IMR-90 (cell line): Measurements from ENCODE around the gene CANX.

Experiments
- BHLHE40 ChIP-seq: fragments of 150-350 bp; IDR thresholded peaks from 2 replicates; pipeline ENCODE4 v1.6.1; 2016; ENCODE audit warnings: mild to moderate bottlenecking, low read depth, low read length
- CEBPB ChIP-seq: IDR thresholded peaks from 2 replicates; pipeline ENCODE4 v1.6.1; 2012; ENCODE audit warnings: low read depth, low read length, improper control_type of control experiment
- FOS ChIP-seq: fragments of 150-350 bp; IDR thresholded peaks from 2 replicates; pipeline ENCODE4 v1.6.1; 2016; ENCODE audit warnings: low read depth, low read length
- MAFK ChIP-seq: IDR thresholded peaks from 2 replicates; pipeline ENCODE4 v1.6.1; 2012; ENCODE audit warnings: low read depth, low read length, improper control_type of control experiment
- MAZ ChIP-seq: IDR thresholded peaks from 2 replicates; pipeline ENCODE4 v1.6.1; 2012; ENCODE audit warnings: low read depth, mild to moderate bottlenecking, low read length, improper control_type of control experiment, moderate library complexity, borderline replicate concordance
- MXI1 ChIP-seq: IDR thresholded peaks from 2 replicates; pipeline ENCODE4 v1.6.1; 2012; ENCODE audit warnings: low read depth, mild to moderate bottlenecking, low read length, moderate library complexity, borderline replicate concordance
- POLR2A ChIP-seq: IDR thresholded peaks from 2 replicates; pipeline ENCODE4 v1.6.1; 2012; ENCODE audit warnings: mild to moderate bottlenecking, low read depth, low read length
- SMC3 ChIP-seq: fragments of 150-350 bp; IDR thresholded peaks from 2 replicates; pipeline ENCODE4 v1.6.1; 2016; ENCODE audit warnings: low read depth, mild to moderate bottlenecking, antibody characterized with exemption, low read length, moderate library complexity
- TF ChIP-seq, protein P1 (sequence below): conservative IDR thresholded peaks from 2 replicates; pipeline ENCODE4 v1.5.1; 2012; ENCODE audit warnings: mild to moderate bottlenecking, low read depth, low read length, improper control_type of control experiment
- TF ChIP-seq, protein P2 (sequence below): fragments of 150-350 bp; IDR thresholded peaks from 2 replicates; pipeline ENCODE4 v1.6.1; 2017; ENCODE audit warnings: mild to moderate bottlenecking, antibody characterized with exemption, low read length, low read depth
- TF ChIP-seq, protein P3 (sequence below): fragments of 150-350 bp; IDR thresholded peaks from 2 replicates; pipeline ENCODE4 v1.6.1; 2016; ENCODE audit warnings: low read depth, mild to moderate bottlenecking, low read length, moderate library complexity, borderline replicate concordance

DNA sequence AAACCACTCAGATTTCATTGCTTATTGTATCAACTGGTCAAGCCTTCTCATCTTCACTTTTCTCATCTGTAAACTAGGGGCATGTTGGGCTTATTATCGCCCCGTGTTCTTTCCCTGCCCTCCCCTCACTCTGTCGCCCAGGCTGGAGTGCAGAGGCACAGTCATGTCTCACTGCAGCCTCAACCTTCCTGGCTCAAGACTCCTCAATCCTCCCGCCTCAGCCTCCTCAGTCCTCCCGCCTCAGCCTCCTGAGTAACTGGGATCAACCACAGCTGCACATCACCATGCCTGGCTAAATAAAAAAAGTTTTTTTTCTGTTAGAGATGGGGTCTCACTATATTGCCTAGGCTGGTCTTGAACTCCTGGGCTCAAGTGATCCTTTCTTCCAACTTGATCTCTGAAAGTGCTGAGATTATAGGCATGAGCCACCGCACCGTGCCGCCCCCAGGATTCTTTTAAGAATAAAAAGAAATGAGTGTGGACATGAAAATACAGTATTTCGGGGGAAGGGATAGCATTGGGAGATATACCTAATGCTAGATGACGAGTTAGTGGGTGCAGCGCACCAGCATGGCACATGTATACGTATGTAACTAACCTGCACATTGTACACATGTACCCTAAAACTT, 35.9 kb downstream of the CANX start:
- TF ChIP-seq POLR2A: no peak
- TF ChIP-seq, protein P1, sequence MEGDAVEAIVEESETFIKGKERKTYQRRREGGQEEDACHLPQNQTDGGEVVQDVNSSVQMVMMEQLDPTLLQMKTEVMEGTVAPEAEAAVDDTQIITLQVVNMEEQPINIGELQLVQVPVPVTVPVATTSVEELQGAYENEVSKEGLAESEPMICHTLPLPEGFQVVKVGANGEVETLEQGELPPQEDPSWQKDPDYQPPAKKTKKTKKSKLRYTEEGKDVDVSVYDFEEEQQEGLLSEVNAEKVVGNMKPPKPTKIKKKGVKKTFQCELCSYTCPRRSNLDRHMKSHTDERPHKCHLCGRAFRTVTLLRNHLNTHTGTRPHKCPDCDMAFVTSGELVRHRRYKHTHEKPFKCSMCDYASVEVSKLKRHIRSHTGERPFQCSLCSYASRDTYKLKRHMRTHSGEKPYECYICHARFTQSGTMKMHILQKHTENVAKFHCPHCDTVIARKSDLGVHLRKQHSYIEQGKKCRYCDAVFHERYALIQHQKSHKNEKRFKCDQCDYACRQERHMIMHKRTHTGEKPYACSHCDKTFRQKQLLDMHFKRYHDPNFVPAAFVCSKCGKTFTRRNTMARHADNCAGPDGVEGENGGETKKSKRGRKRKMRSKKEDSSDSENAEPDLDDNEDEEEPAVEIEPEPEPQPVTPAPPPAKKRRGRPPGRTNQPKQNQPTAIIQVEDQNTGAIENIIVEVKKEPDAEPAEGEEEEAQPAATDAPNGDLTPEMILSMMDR: no peak
- no peak for TF ChIP-seq BHLHE40
- TF ChIP-seq MAZ: no peak
- TF ChIP-seq, protein P2, sequence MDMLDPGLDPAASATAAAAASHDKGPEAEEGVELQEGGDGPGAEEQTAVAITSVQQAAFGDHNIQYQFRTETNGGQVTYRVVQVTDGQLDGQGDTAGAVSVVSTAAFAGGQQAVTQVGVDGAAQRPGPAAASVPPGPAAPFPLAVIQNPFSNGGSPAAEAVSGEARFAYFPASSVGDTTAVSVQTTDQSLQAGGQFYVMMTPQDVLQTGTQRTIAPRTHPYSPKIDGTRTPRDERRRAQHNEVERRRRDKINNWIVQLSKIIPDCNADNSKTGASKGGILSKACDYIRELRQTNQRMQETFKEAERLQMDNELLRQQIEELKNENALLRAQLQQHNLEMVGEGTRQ: no peak
- TF ChIP-seq, protein P3, sequence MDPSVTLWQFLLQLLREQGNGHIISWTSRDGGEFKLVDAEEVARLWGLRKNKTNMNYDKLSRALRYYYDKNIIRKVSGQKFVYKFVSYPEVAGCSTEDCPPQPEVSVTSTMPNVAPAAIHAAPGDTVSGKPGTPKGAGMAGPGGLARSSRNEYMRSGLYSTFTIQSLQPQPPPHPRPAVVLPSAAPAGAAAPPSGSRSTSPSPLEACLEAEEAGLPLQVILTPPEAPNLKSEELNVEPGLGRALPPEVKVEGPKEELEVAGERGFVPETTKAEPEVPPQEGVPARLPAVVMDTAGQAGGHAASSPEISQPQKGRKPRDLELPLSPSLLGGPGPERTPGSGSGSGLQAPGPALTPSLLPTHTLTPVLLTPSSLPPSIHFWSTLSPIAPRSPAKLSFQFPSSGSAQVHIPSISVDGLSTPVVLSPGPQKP: no peak
- no peak for TF ChIP-seq SMC3
- TF ChIP-seq CEBPB: no peak
- no peak for TF ChIP-seq FOS
- no peak for TF ChIP-seq MAFK
- TF ChIP-seq MXI1: no peak
